Right kidney (tissue), 1 donor: ENCODE measurements around the gene MGAT4A.
A peak's percentile ranks its signal among the peaks of the same experiment; 100 is the strongest.

Source experiments
- DNase-seq: peaks from one replicate; pipeline ENCODE4 v3.0.0-alpha.2; 2016

MGAT4A gene

DNA sequence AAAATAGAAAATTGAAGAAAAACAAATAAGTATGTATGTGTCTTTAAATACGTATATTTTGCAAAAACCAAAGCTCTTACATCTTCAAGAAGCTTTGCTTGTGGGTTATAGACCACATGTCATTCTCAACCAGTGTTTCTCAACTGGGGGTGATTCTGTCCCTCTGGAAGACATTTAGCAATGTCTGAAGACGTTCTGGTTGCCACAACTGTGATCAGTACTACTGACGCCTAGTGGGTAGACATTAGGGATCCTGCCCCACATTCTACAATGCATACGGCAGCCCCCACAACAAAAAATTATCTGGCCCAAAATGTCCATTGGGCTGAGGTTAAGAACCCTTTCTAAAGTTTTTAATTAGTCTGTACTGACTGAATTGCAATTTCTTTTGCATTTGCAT is 74.1 kb downstream of the MGAT4A start:
- DNase-seq = no peak

DNA sequence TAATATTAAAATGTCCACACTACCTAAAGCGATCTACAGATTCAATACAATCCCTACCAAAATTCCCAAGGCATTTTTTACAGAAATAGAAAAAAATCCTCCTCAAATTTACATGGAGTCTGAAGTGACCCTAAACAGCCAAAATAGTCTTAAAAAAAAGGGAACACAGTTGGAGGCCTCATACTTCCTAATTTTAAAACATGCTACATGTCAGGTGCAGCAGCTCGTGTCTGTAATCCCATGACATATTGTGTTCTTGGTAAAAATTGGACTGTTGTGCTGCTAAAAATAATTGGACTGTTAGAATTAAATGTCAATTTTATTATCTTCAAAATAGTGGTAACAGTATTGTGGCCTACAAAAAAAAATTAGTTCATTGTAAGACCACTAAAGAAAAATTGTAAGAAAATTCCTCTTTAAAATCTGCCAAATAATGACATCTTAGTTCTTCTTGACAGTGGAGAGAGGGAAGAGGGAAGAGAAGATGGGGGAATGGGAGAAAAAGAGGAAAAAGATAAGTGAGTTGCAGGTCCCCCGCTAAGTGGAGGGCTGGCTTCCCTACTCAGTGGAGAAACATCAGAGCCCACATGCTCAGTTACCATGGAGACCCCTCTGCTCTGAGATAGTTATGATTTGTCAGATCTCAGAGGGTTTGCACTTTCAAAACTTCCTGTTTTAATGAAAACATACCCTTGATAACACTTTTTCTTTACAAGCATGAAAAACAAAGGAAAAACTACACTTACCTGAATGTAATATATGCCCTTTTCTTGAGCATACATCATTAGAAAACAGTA is 76.0 kb downstream of the MGAT4A start:
- DNase-seq = no peak

DNA sequence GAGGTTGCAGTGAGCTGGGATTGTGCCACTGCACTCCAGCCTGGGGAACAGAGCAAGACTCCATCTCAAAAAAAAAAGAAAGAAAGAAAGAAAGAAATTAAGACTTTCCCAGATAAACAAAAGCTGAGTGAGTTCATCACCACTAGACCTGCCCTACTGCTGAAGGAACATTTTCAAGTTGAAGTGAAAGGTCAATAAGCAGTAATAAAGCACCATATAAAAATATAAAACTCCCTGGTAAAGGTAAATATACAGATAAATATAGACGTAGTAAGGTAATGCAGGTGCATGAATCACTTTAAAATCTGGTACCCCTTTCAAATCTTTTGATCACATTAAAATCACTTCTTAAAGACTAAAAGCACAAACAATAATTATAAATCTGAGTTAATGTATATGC is 79.9 kb downstream of the MGAT4A start:
- no peak for DNase-seq

DNA sequence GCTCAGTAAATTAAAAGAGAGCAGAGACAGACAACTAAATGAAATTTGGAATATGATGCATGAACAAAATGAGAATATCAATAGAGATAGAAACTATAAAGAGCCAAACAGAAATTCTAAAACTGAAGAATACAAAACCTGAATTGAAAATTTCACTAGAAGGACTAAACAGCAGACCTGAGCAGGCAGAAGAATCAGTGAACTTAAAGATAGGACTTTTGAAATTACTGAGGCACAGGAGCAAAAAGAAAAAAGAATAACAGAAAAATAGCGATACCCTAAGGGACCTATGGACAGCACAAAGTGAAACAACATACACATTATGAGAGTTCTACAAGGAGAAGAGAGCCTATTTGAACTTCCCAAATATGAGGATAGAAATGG is 80.9 kb downstream of the MGAT4A start:
- DNase-seq = no peak

DNA sequence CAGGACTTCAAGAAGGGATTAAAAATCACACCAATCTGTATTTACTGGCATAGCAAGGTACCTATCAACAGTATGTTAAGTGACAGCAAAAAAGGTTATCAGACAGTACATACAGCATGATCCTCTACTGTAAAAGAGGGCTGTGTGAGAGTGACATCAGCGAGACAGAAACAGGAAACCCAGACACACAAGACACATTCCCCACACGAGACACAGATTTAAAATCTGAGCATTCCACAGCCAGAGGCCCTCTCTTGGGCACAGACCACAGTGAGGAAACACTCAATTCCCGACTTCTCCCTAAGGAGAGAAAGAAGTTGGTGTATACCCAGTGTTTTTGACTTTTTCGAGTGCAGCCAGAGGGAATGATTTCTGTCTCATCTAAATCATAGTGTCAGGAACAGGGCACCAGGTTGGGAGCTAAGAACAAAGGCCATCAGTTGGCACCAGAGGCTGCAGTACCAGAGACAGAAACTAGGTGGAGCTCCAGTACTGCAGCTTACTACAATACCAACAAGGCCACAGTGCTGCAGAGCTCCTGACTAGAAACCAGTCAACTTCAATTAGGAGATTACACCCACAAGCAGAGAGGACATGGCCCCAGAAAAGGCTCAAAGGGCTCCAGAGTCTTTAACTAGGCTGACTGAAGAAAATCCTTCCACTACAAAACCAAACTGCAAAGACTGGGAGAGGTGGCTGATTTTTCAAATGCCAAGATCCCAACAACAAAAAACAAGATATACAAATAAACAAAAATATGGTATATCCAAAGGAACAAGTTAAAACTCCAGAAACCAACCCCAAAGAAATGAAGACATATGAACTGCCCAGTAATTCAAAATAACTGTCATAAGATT is 81.6 kb downstream of the MGAT4A start:
- peak; percentile 66 for DNase-seq

DNA sequence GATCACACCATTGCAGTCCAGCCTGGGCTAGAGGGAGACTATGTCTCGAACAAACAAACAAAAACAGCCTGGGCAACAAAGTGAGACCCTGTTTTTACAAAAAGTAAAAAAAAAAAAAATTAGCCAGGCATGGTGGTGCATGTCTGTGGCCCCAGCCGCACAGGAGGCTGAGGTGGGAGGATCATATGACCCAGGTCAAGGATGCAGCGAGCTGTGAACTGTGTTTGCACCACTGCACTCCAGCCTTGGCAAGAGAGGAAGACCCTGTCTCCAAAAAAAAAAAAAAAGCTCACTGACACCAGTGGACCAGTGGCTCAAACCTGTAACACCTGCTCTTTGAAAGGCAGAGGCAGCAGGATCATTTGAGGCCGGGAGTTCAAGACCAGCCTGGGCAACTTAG is 82.5 kb downstream of the MGAT4A start:
- DNase-seq = no peak

DNA sequence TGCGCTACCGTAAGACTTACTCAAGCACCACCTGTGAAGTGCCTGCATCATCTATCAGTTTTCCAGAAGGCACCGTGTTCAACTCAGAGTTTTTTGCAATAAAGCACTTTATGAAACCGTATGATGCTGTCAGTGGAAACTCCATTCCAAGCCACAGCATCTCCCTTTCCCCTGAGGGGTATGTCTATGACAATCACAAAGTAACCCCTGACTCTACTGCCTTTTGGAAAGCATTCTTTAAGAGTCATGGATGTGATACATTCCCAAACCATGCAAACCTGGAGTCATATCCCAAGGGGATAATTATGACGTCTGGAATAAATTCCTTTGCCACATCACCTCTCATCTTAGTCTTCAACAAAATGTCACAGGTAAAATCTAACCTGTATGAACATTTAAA is 83.3 kb downstream of the MGAT4A start:
- no peak for DNase-seq

DNA sequence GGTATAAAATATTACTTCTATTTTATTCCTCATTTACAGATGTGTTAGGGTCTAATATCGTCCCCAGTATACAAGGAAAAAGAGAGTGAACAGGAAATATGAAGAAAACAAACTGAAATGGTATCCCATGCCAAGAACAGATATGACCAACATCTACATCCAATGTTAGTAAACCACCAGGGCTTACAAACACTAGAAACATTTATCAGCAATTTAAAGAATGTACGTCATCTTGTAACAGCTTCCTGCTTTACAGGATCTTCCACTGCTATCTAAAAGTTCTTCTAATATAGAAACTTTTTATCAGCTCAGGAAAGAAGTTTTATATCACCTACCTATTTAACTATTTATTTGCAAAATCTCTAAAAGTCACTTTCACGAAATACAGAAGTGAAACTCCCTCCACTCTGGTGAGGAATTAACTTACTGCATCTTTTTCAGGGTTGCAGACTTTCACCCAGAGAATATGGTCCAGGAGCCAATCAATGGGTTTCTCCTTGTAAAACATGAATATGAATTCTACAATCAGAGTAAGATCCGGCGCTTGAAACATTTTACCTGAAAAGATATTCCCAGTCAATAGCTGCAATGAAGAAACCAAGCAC is 87.3 kb downstream of the MGAT4A start:
- DNase-seq = no peak

DNA sequence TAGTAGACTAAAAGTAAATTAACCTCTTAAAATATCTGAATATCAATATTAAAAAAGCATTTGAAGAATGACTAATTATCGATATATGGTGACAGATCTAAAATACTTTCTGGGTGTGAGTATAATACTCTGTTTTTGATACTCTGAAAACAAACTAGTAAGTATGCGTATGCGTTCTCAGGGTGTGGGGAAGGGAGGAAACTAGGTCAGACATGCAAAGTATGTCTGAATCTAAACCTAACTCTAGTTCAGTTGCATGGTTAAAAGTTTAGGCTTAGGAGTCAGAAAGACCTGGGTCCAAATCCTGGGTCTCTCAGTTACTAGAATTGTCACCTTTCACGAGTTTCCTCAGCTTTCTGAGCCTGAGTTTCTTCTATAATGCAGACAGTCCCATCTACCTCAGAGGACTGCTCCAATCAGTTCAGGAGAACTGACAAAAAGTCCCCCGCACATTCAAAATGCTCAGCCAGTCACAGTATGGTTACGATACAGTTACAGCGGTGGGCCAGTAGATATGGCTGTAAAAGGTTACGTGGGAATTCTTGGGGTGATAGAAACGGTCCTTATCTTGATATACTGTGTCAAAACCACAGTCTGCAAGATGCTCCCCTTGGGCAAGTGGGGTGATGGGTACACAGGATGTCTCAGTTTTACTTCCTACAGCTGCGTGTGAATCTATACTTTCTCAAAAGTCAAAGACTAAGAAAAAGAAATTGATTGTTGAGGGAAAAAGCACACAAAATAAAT is 93.4 kb downstream of the MGAT4A start:
- no peak for DNase-seq

DNA sequence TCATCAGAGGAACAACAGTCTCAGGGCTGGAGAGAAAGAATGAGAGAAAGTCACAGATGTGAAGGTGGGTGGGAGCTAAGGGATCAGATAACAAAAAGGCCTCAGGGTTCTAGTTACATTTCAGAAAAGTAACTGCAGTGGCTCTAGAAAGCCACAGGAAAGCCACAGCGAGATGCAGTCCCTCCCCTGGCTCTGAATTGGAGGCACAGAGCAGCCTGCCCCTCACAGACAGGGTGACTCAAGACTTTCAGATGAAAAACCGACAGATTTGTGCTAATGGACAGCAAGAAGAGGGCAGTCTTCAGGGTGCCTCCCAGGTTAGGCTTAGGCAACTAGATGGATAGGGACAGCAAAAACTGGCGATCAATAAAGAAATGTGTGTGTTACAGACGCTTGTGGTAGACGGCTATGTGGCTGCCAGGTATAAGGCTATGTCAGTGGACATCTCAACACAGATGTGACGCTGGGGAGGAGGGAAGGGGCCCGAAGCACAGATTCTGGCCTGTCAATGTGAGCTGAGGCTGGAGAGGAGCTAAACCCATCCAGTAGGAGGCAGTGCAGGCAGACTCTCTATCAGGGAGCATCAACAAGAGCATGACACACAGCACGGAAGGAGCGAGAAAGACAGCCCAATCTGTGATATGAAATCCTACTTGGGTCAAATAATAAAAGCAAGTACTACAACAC is 96.4 kb downstream of the MGAT4A start:
- DNase-seq = no peak

DNA sequence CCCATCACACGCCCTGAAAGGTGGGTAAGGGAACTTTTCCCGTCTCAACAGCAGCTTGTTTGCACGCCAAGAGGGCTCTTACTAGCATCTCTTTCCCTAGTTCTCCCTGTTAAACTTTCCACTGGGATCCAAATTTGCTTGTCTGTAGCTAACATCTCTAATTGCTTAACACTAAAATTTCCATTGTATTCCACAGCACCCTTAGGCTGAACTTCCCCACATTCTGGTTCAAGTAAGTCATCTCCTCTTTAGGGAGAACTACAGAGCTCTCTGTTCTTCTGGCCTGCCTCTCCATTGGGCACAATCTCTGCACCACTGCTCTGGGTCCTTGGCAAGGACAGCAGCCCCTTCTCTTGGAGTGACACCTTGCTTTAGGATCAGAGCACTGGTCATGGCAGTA is 98.6 kb downstream of the MGAT4A start:
- DNase-seq = no peak

DNA sequence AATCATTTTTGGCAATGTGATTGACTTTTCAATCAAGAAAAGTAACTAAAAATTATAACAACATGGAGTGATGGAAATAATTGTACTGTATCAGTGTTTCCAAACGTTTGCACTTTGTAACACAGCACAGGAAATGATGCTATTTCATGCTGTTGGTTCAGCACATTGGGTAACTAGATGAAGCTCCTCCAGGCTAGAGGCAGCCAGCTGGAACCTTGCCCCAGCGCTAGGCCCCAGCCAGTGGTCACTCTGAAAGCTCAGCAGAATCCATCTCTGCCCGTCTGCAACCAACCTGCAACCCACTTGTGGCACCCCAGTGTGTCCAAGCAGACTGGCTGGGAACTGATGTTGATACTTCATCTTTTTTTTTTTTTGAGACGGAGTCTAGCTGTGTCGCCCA is 107.3 kb downstream of the MGAT4A start:
- no peak for DNase-seq

DNA sequence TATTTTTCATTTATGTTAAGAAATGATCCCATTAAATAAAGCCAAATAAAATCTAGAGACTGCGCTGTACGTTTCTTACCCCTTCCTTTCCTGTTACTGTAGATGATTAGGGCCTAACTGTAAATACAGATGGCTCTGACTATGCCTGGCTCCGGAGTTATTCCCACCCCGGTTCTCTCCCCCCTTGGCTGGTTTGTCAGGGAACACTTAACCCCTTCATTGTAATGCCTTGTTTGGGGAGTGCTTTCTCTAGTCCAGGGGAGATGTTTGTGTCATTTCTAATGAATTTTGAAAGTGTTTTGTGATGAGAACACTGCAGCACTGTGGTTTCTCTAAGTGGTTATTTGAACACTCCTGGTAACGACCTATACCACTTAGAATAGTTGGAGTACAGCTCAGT is 113.8 kb downstream of the MGAT4A start:
- DNase-seq = no peak

DNA sequence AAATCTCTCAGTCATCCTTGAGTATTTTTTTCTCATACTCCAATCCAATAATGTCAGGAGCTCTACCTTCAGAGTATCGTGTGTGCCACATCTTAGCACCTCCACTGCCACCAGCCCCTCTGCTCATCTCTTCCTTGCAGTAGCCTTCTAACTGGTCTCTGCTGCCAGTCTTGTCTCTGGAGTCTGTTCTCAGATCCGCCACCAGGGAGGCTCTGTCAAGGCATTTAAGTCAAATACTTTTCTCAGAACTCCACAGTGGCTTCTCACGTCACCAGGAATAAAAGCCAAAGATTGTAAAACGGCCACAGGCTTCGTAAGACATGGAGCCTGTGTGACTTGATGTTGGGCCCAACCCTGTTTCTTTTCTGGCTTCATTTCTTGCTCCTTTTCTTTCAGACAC is 115.5 kb downstream of the MGAT4A start:
- DNase-seq = no peak

DNA sequence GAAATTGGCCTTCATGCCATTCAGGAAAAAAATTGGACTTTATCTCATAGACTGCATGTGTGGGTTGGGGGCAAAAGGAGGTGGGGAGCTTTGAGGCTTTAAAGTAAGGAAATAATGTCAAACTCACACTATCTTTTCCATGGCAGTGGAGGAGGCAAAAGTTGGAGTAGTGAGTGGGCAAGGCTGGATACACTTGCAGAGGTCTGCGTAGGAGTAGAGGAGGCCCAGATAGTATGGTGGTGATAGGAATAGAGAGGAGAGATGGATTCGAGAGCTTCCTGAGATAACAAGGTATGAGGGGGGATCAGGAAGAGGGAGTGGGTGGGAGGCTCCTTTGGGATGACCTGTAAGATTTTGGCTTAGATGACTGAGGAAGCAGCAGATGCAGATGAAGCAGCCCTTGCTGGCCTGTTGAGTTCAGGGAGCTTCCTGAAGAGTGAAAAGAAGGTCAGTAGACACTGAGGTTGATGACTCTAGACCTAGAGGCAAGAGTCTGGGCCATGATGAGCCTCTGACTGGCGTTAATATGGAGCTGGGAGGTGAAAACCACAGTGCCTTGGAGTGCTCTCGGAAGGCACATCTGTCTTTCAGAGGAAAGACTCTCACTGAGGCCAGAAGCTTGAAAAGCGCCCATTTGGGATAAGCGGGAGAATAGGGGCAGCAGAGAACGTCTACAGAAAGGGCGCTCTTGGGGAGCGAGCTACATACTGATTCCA is 116.8 kb downstream of the MGAT4A start:
- DNase-seq = no peak

DNA sequence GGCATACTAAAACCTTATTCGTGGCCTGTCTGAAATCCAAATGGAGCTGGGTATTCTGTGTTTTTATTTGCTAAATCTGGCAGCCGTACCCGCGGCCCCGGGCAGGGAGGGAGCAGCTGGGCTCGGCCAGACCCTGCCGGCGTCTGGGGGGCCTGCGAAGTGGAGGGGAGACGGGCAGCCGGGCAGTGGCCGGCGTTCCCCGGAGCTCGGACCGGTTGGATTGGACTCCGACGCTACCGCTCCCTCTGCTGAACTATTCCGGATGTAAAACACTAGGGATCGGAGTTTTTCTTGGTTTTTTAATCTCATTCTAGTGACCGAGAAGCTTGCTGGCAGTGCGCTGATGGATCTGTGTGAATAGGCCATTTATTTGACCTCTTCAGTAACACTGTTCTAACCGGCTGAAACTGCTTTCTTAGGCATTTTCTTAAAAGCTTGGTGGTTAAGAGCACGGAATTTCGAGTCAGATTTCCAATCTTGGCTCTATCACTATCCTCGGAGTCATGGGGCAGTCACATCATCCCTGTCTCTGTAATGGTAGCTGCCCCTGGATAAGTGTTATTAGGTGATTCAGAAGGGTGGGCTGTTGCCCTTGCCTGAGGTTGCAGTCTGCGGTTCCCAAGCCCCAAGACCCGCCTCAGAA is 121.8 kb downstream of the MGAT4A start:
- DNase-seq = no peak

DNA sequence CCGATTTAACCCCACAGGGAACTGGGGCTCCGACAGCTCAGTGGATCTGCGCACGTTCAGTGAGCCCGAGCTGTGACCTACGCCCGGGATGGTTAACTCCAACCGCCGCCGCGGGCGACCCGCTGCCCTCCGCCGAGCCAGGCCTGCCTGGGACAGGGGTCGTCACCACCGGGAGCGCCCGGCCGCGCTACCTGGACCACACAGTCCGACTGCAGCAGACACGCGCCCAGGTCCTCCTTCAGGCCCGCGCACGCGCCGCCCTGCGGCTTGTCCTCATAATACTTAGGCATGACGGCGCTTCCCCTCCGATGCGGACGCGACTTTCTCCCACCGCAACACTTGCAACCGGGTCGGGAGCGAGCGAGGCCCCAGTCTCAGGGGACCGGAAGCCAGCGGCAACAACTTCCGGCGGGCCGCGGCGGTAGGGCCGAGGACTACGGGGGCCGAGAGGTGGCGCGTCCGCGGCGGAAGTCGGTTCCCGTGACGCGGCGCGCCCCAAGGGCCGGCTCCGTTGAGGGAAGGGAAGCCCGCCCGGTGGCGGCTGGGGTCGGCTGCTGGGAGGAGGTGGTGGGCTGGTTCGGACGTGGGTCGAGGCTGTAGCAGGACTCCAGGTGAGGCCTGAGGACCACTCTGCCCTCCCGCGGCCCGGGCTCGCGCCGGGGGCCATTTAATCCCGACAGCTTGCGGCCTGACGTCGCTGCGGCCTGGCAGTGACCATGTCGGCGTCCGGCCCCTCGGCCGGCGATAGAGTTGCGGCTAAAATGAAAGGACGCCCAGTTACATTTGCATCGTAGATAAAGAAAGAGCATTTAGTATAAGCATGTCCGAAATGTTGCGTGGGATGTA is 122.6 kb downstream of the MGAT4A start, which contains the start of the genes COA5 and UNC50:
COA5 (minus strand) TSS at position 397 of the 846 bp plus-strand sequence; CDS start at position 290, 107 bp downstream.
UNC50 (plus strand) TSS at position 474 of the 846 bp plus-strand sequence. CDS start 1,171 bp downstream, outside the sequence.
- DNase-seq = peak; percentile 98

DNA sequence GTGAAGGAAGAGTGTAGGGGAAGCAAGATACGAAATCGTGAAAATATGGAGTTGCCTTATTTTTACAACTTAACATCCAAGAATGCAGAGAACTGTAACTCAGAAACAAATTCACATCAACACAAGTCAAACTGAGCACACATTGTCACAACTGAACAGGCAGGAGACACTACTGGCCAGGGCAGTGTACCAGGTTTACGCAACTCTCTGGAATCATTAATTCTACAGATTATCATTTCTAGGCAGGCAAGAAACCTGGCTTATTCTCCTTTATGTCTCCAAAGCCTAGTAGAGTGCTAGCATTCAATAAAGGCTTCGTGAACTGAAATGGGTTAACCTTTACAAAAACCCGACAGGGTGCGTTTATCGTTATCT is 123.2 kb downstream of the MGAT4A start:
- no peak for DNase-seq

DNA sequence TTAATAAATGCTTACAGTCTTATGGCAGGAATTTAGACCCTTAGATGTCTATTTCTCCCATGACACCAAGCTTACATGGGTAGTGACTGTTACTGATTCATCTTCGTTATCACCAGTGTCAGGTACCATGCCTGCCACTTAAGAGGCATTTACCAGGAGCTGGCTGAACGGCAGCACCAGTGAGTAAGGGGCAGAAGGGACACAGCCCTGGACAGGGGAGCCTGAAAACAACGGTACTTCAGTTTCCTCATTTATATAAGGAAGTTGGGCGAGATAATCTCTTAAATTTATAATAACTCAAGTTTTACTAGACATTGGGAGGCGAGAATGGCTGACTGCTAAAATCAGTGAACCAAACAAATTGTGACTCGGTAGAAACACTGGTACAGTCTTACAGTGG is 123.8 kb downstream of the MGAT4A start:
- DNase-seq = no peak

DNA sequence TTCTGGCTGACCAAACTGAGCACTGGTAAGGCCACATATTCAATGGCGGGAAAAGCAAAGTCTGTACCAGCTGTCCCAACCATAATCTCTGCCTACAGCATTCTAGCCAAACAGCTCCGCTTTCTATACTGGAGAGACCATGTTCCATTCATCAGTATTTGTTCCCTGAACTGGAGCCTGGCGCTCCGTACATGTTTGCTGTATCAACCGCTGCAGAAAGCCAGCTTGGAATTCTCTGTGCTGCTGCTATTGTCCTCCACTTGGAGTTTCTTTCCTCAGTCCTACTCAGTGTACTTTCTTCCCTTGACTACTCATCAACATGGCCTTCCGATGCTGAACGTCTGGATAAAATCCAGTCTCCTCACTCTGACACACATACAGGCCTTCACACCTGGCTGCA is 124.5 kb downstream of the MGAT4A start:
- DNase-seq = no peak
